ENCODE data around the gene OR6Q1. TPM values are rescaled to one million over a fixed set of nuclear protein-coding genes. Genes with fewer than 3 reads are reported as not detected.

Gene OR6Q1
- polyA plus RNA-seq, 1 donor from 2014 or later, result not detected

DNA sequence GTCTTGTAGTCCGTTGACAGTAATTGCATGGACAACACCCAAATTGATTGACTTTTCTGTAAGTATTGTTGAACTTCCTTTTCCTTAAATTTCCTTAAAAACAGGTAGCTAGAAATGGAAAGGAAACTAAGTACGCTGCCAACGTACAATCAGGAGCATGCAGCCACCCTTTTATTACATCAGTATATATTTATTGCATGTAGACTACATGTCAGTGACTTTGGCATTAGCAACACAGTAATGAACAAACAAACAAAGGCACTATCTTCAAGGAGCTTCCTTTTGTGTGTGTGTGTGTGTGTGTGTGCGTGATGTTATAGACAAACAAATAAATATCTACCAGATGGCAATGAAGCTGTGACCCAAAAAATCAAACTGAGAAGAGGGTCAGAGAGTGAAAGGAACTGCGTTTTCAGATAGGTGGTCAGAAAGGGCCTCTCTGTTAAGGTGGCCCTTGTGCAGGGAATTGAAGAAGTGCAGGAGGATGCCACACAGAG lies 7.3 kb upstream of the OR6Q1 start, which contains the start of gene OR9Q1:
Gene OR9Q1, plus strand, starts transcription at position 447 of the 497 bp plus-strand sequence. CDS start 155,564 bp downstream, outside the sequence.
- Histone ChIP-seq H2AFZ (ENCODE audit: low read depth, low read length) (no peak within 1 kb of the TSS), H3K9ac (ENCODE audit: low read length) (no peak within 1 kb of the TSS), H3K27me3 (ENCODE audit: insufficient read depth, low read depth, low read length) (no peaks in the 10 kb centered on the region), H3K4me3 (ENCODE audit: low read length) (no peak within 1 kb of the TSS), H4K20me1 (ENCODE audit: insufficient read depth) (no peaks in the 10 kb centered on the region), H3K27ac (ENCODE audit: low read length) (no peak within 1 kb of the TSS), H3K9me2 (ENCODE audit: insufficient read depth, low read length) (no peaks in the 10 kb centered on the region), H3F3A (ENCODE audit: insufficient read depth, low read length, poor library complexity, severe bottlenecking) (no peaks in the 10 kb centered on the region), H3K4me2 (ENCODE audit: low read length) (no peak within 1 kb of the TSS), H3K9me3 (ENCODE audit: low read length) (no peaks in the 10 kb centered on the region), H3K79me2 (replicated peaks; ENCODE audit: insufficient read depth, low read length) (no peaks in the 10 kb centered on the region), H3K36me3 (ENCODE audit: insufficient read depth, low read length) (no peaks in the 10 kb centered on the region)
- TF ChIP-seq RAD21 (conservative IDR thresholded peaks at IDR 0.05), result no peak
- no peak for TF ChIP-seq SMC3 (conservative IDR thresholded peaks at IDR 0.05; ENCODE audit: poor library complexity)
- no peak for TF ChIP-seq TAF1 (IDR thresholded peaks at IDR 0.05; ENCODE audit: low read depth)
- no peak for TF ChIP-seq POLR2AphosphoS5 (IDR thresholded peaks at IDR 0.05)
- TF ChIP-seq, protein P1, sequence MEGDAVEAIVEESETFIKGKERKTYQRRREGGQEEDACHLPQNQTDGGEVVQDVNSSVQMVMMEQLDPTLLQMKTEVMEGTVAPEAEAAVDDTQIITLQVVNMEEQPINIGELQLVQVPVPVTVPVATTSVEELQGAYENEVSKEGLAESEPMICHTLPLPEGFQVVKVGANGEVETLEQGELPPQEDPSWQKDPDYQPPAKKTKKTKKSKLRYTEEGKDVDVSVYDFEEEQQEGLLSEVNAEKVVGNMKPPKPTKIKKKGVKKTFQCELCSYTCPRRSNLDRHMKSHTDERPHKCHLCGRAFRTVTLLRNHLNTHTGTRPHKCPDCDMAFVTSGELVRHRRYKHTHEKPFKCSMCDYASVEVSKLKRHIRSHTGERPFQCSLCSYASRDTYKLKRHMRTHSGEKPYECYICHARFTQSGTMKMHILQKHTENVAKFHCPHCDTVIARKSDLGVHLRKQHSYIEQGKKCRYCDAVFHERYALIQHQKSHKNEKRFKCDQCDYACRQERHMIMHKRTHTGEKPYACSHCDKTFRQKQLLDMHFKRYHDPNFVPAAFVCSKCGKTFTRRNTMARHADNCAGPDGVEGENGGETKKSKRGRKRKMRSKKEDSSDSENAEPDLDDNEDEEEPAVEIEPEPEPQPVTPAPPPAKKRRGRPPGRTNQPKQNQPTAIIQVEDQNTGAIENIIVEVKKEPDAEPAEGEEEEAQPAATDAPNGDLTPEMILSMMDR (IDR thresholded peaks at IDR 0.05; ENCODE audit: poor library complexity, severe bottlenecking), result no peak
- TF ChIP-seq, protein P2, sequence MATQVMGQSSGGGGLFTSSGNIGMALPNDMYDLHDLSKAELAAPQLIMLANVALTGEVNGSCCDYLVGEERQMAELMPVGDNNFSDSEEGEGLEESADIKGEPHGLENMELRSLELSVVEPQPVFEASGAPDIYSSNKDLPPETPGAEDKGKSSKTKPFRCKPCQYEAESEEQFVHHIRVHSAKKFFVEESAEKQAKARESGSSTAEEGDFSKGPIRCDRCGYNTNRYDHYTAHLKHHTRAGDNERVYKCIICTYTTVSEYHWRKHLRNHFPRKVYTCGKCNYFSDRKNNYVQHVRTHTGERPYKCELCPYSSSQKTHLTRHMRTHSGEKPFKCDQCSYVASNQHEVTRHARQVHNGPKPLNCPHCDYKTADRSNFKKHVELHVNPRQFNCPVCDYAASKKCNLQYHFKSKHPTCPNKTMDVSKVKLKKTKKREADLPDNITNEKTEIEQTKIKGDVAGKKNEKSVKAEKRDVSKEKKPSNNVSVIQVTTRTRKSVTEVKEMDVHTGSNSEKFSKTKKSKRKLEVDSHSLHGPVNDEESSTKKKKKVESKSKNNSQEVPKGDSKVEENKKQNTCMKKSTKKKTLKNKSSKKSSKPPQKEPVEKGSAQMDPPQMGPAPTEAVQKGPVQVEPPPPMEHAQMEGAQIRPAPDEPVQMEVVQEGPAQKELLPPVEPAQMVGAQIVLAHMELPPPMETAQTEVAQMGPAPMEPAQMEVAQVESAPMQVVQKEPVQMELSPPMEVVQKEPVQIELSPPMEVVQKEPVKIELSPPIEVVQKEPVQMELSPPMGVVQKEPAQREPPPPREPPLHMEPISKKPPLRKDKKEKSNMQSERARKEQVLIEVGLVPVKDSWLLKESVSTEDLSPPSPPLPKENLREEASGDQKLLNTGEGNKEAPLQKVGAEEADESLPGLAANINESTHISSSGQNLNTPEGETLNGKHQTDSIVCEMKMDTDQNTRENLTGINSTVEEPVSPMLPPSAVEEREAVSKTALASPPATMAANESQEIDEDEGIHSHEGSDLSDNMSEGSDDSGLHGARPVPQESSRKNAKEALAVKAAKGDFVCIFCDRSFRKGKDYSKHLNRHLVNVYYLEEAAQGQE (IDR thresholded peaks at IDR 0.05; ENCODE audit: borderline replicate concordance), result no peak
- TF ChIP-seq MXI1 (conservative IDR thresholded peaks at IDR 0.05; ENCODE audit: poor library complexity, severe bottlenecking), result no peak
- TF ChIP-seq EZH2 (IDR thresholded peaks at IDR 0.05; ENCODE audit: borderline replicate concordance, insufficient read depth, low read length, poor library complexity, severe bottlenecking), result no peak
- no peak for TF ChIP-seq EP300 (conservative IDR thresholded peaks at IDR 0.05; ENCODE audit: poor library complexity, severe bottlenecking)

DNA sequence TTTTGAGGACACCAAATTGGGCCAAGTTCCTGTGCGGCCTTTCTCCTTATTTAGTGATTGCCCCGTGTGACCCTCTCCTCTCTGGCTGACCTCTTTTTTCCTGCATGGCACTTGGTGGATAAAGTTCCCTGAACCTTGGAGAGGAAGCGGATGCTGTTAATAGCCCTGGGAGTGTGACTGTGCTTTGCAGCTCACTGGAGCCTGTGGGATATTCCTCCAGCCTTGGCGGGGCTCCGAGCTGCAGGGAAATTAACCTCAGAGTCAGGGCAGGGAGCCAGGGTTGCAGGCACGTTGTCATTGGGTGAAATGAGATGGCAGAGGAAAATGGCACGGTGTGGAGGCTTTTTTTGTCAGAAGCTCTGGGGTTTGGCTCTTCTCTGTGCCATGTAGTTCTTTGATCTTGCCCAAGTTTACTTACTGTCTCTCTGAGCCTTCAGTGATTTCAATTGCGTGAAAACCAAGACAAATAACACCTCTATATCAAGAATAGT lies 6.1 kb upstream of the OR6Q1 start:
- no peak overlapping the region for H2AFZ ChIP-seq (ENCODE audit: low read depth, low read length)
- no peaks in the 10 kb centered on the region for H3K9me2 ChIP-seq (ENCODE audit: insufficient read depth, low read length)
- no peaks in the 10 kb centered on the region for H3K27me3 ChIP-seq (ENCODE audit: insufficient read depth, low read depth, low read length)
- no peak overlapping the region for H3K4me3 ChIP-seq (ENCODE audit: low read length)
- H3K79me2 ChIP-seq (replicated peaks; ENCODE audit: insufficient read depth, low read length), result no peaks in the 10 kb centered on the region
- H3K9ac ChIP-seq (ENCODE audit: low read length), result no peak overlapping the region
- H3K36me3 ChIP-seq (ENCODE audit: insufficient read depth, low read length), result no peaks in the 10 kb centered on the region
- no peak overlapping the region for H3K27ac ChIP-seq (ENCODE audit: low read length)
- no peaks in the 10 kb centered on the region for H3F3A ChIP-seq (ENCODE audit: insufficient read depth, low read length, poor library complexity, severe bottlenecking)
- no peak overlapping the region for H3K4me2 ChIP-seq (ENCODE audit: low read length)
- H3K9me3 ChIP-seq (ENCODE audit: low read length), result no peaks in the 10 kb centered on the region
- TF ChIP-seq EZH2 (IDR thresholded peaks at IDR 0.05; ENCODE audit: borderline replicate concordance, insufficient read depth, low read length, poor library complexity, severe bottlenecking) (no peak), SMC3 (conservative IDR thresholded peaks at IDR 0.05; ENCODE audit: poor library complexity) (no peak), POLR2AphosphoS5 (IDR thresholded peaks at IDR 0.05) (no peak), MXI1 (conservative IDR thresholded peaks at IDR 0.05; ENCODE audit: poor library complexity, severe bottlenecking) (no peak), RAD21 (conservative IDR thresholded peaks at IDR 0.05) (no peak), EP300 (conservative IDR thresholded peaks at IDR 0.05; ENCODE audit: poor library complexity, severe bottlenecking) (no peak), TAF1 (IDR thresholded peaks at IDR 0.05; ENCODE audit: low read depth) (no peak)
- TF ChIP-seq, protein P1 (IDR thresholded peaks at IDR 0.05; ENCODE audit: poor library complexity, severe bottlenecking), result no peak
- TF ChIP-seq, protein P2 (IDR thresholded peaks at IDR 0.05; ENCODE audit: borderline replicate concordance), result no peak
- H4K20me1 ChIP-seq (ENCODE audit: insufficient read depth), result no peaks in the 10 kb centered on the region
